K562 (cell line): ENCODE data around the gene CLIC1. TPM values are rescaled to one million over a fixed set of nuclear protein-coding genes. Genes with fewer than 3 reads are reported as not detected.

Experiments used
- ELF2 ChIP-seq: fragments of 250-450 bp; sonication (Bioruptor Pico); IDR thresholded peaks from 2 replicates; pipeline ENCODE4 v1.5.0; 2021; ENCODE audit warnings: mild to moderate bottlenecking
- ETV5 ChIP-seq: sonication (generic); formaldehyde crosslinking; IDR thresholded peaks from 2 replicates; pipeline ENCODE4 v1.4.0; 2020; ENCODE audit warnings: low read depth, mild to moderate bottlenecking, missing genetic modification reagents
- JUN ChIP-seq, 2 experiments: sonication (generic) in 1 of 2; formaldehyde crosslinking in 1 of 2; IDR thresholded peaks; 2 replicates each; pipeline versions ENCODE4 v1.6.1 to v1.8.0; 2012 to 2022; ENCODE audit warnings: borderline replicate concordance in 2 of 2, mild to moderate bottlenecking in 2 of 2, improper control_type of control experiment in 1 of 2, low read depth in 1 of 2, low read length in 1 of 2, missing genetic modification reagents in 1 of 2
- JUND ChIP-seq, 2 experiments: IDR thresholded peaks; 2 replicates in 1 of 2; 3 replicates in 1 of 2; pipeline ENCODE4 v1.6.1; 2011; ENCODE audit warnings: borderline replicate concordance in 2 of 2, low read depth in 2 of 2, low read length in 2 of 2, improper control_type of control experiment in 1 of 2, missing biosample characterization in 1 of 2, missing genetic modification characterization in 1 of 2, missing genetic modification reagents in 1 of 2
- KLF6 ChIP-seq: fragments of 250-450 bp; sonication (Bioruptor Pico); IDR thresholded peaks from 2 replicates; pipeline ENCODE4 v1.4.0; 2020; ENCODE audit warnings: mild to moderate bottlenecking, moderate library complexity, borderline replicate concordance
- NR4A1 ChIP-seq, 2 experiments: fragments of 250-450 bp in 1 of 2; fragments of 450-650 bp in 1 of 2; sonication (Bioruptor Pico) in 1 of 2; IDR thresholded peaks; 2 replicates each; pipeline versions ENCODE4 v1.4.0 to v1.6.1; 2016 to 2020; ENCODE audit warnings: mild to moderate bottlenecking in 2 of 2, missing compliant biosample characterization in 1 of 2, missing genetic modification characterization in 1 of 2, moderate library complexity in 1 of 2
- PCBP1 ChIP-seq: fragments of 200-400 bp; formaldehyde crosslinking; IDR thresholded peaks from 2 replicates; pipeline ENCODE4 v1.6.1; 2018; ENCODE audit warnings: mild to moderate bottlenecking, low read depth, low read length; ENCODE audit not compliant: poor library complexity, severe bottlenecking
- PHF8 ChIP-seq: fragments of 200-600 bp; sonication (generic); IDR thresholded peaks from 2 replicates; pipeline ENCODE4 v1.6.1; 2012; ENCODE audit warnings: mixed run types, mild to moderate bottlenecking, inconsistent platforms, low read length, moderate library complexity, borderline replicate concordance
- POLR2G ChIP-seq: fragments of 200-400 bp; formaldehyde crosslinking; IDR thresholded peaks from 2 replicates; pipeline ENCODE4 v1.6.1; 2017; ENCODE audit warnings: low read depth, mild to moderate bottlenecking, antibody characterized with exemption, low read length, moderate library complexity
- SMARCA5 ChIP-seq: fragments of 450-650 bp; IDR thresholded peaks from 2 replicates; pipeline ENCODE4 v1.6.1; 2016
- SPI1 ChIP-seq: IDR thresholded peaks from 2 replicates; pipeline ENCODE4 v1.6.1; 2011; ENCODE audit warnings: low read depth, low read length, control low read depth, borderline replicate concordance
- TAF15 ChIP-seq: fragments of 200-400 bp; formaldehyde crosslinking; IDR thresholded peaks from 2 replicates; pipeline ENCODE4 v1.6.1; 2017; ENCODE audit warnings: mild to moderate bottlenecking, low read depth, low read length, moderate library complexity
- TAF7 ChIP-seq: fragments of 450-650 bp; IDR thresholded peaks from 2 replicates; pipeline ENCODE4 v1.6.1; 2016; ENCODE audit warnings: missing genetic modification characterization, missing compliant biosample characterization
- TEAD1 ChIP-seq, 2 experiments: fragments of 450-650 bp in 1 of 2; sonication (generic) in 1 of 2; formaldehyde crosslinking; IDR thresholded peaks; 2 replicates each; pipeline versions ENCODE4 v1.4.0 to v1.8.0; 2020 to 2022; ENCODE audit warnings: mild to moderate bottlenecking in 2 of 2, missing genetic modification reagents in 1 of 2
- polyA plus RNA-seq, 8 experiments: library from polyadenylated mRNA; depleted of rRNA in 4 of 8; stranded (reverse) in 5 of 8; unstranded in 3 of 8; fragments of >200 nt; fragmentation: Nextera tagmentation in 2 of 8; fragmentation: Illumina TruSeq in 1 of 8; extraction: Ambion mirVana in 2 of 8; extraction: Trizol in 1 of 8; gene quantifications; 2 replicates each; pipeline versions ENCODE4 v1.2.1 to v1.2.3, GENCODE V29; 2011 to 2014; ENCODE audit warnings: inconsistent platforms in 1 of 8, missing spikeins in 1 of 8
- total RNA-seq, 7 experiments: library from RNA; depleted of rRNA in 6 of 7; stranded (reverse); fragments of >200 nt in 6 of 7; fragmentation: Illumina TruSeq in 2 of 7; extraction: Trizol in 2 of 7; gene quantifications; 2 replicates each; pipeline versions ENCODE4 v1.2.1 to v1.2.3, GENCODE V29; 2011 to 2021; ENCODE audit warnings: low replicate concordance in 1 of 7
- TF ChIP-seq, protein P1 (sequence below): sonication (generic); formaldehyde crosslinking; IDR thresholded peaks from 2 replicates; pipeline ENCODE4 v1.4.0; 2020; ENCODE audit warnings: mild to moderate bottlenecking, missing genetic modification reagents
- TF ChIP-seq, protein P2 (sequence below), 2 experiments: fragments of 450-650 bp in 1 of 2; sonication (generic) in 1 of 2; formaldehyde crosslinking; conservative IDR thresholded peaks; 2 replicates each; pipeline versions ENCODE4 v1.4.0 to v1.8.1; 2020 to 2022; ENCODE audit warnings: mild to moderate bottlenecking in 1 of 2, missing genetic modification reagents in 1 of 2
- TF ChIP-seq, protein P3 (sequence below): fragments of 450-650 bp; conservative IDR thresholded peaks from 2 replicates; pipeline ENCODE4 v1.6.1; 2016; ENCODE audit warnings: missing genetic modification characterization, low read depth, mild to moderate bottlenecking, control low read depth, missing compliant biosample characterization
- TF ChIP-seq, protein P4 (sequence below): fragments of 250-450 bp; sonication (Bioruptor Pico); IDR thresholded peaks from 2 replicates; pipeline ENCODE4 v1.9.0; 2021; ENCODE audit warnings: mild to moderate bottlenecking, inconsistent platforms

CLIC1 gene
- total and polyA plus RNA-seq, 9 of the 15 experiments (the other 6 are each of a cell fraction or from before 2014, with no cell fraction given) = 1,267 to 2,419 (median 1,808) TPM

DNA sequence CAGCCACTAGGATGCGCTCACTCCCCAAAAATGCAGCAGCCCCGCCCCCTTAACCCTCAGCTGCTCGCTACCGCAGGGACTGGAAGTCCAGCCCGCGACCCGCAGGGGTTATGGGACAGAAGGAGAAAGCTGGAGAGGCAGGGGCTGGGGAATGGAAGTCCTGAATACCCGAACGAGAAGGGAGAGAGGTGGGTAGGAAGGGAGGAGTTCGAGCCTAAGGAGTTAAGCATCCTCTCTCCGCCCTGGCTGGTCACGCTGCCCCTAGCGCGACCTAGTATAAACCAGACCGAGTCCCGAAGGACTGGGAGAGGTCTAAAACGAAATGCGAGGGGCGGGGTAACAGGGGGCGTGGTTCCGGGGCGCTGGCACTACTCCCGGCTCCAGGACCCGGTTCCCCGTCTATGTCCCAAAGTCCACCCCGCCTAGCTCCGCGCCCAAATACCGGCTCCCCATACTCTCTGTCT lies 6.8 kb downstream of the CLIC1 start (continued):
- TF ChIP-seq, protein P1, sequence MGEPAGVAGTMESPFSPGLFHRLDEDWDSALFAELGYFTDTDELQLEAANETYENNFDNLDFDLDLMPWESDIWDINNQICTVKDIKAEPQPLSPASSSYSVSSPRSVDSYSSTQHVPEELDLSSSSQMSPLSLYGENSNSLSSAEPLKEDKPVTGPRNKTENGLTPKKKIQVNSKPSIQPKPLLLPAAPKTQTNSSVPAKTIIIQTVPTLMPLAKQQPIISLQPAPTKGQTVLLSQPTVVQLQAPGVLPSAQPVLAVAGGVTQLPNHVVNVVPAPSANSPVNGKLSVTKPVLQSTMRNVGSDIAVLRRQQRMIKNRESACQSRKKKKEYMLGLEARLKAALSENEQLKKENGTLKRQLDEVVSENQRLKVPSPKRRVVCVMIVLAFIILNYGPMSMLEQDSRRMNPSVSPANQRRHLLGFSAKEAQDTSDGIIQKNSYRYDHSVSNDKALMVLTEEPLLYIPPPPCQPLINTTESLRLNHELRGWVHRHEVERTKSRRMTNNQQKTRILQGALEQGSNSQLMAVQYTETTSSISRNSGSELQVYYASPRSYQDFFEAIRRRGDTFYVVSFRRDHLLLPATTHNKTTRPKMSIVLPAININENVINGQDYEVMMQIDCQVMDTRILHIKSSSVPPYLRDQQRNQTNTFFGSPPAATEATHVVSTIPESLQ = peak; percentile 12; the same call in 1 of the 2 replicates
- TF ChIP-seq ETV5 (CRISPR knock-in tag) = peak; percentile 49
- TF ChIP-seq, protein P2, sequence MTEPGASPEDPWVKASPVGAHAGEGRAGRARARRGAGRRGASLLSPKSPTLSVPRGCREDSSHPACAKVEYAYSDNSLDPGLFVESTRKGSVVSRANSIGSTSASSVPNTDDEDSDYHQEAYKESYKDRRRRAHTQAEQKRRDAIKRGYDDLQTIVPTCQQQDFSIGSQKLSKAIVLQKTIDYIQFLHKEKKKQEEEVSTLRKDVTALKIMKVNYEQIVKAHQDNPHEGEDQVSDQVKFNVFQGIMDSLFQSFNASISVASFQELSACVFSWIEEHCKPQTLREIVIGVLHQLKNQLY (CRISPR knock-in tag; conservative IDR thresholded peaks at IDR 0.05) = 0 out of 4 replicates have a peak, but pooled peaks of 1 of the 2 experiments have one; percentile 56
- peak; percentile 48; the same call in 1 of the 2 replicates for TF ChIP-seq PHF8
- TF ChIP-seq NR4A1 (CRISPR knock-in tag; IDR thresholded peaks at IDR 0.05) = no peak; the same call in 1 of the 2 replicates
- TF ChIP-seq NR4A1 (tag; IDR thresholded peaks at IDR 0.05) = 0 out of 2 replicates have a peak, but pooled peaks have one; percentile 48
- peak; percentile 77 for TF ChIP-seq PCBP1
- TF ChIP-seq KLF6 (CRISPR knock-in tag) = peak; percentile 83; the same call in 1 of the 2 replicates
- TF ChIP-seq TEAD1 (CRISPR knock-in tag; IDR thresholded peaks at IDR 0.05) = peak; percentile 85 to 98
- peak; percentile 66 for TF ChIP-seq JUND (IDR thresholded peaks at IDR 0.05; ENCODE audit: borderline replicate concordance, low read depth, low read length)
- TF ChIP-seq JUND (tag; IDR thresholded peaks at IDR 0.05; ENCODE audit: borderline replicate concordance, low read depth, low read length) = peak; percentile 77; the same call in 2 of the 3 replicates
- TF ChIP-seq POLR2G = peak; percentile 30; the same call in 1 of the 2 replicates
- peak; percentile 75 for TF ChIP-seq SMARCA5
- TF ChIP-seq TAF7 (tag) = no peak
- TF ChIP-seq SPI1 = peak; percentile 27; the same call in 1 of the 2 replicates
- TF ChIP-seq, protein P3, sequence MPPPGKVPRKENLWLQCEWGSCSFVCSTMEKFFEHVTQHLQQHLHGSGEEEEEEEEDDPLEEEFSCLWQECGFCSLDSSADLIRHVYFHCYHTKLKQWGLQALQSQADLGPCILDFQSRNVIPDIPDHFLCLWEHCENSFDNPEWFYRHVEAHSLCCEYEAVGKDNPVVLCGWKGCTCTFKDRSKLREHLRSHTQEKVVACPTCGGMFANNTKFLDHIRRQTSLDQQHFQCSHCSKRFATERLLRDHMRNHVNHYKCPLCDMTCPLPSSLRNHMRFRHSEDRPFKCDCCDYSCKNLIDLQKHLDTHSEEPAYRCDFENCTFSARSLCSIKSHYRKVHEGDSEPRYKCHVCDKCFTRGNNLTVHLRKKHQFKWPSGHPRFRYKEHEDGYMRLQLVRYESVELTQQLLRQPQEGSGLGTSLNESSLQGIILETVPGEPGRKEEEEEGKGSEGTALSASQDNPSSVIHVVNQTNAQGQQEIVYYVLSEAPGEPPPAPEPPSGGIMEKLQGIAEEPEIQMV (tag) = 0 out of 2 replicates have a peak, but pooled peaks have one; percentile 8
- peak; percentile 26; the same call in 1 of the 2 replicates for TF ChIP-seq JUN (IDR thresholded peaks at IDR 0.05; ENCODE audit: borderline replicate concordance, low read depth, low read length)
- 0 out of 2 replicates have a peak, but pooled peaks have one; percentile 88 for TF ChIP-seq JUN (CRISPR knock-in tag; IDR thresholded peaks at IDR 0.05; ENCODE audit: borderline replicate concordance)
- 0 out of 2 replicates have a peak, but pooled peaks have one; percentile 9 for TF ChIP-seq TAF15
- TF ChIP-seq, protein P4, sequence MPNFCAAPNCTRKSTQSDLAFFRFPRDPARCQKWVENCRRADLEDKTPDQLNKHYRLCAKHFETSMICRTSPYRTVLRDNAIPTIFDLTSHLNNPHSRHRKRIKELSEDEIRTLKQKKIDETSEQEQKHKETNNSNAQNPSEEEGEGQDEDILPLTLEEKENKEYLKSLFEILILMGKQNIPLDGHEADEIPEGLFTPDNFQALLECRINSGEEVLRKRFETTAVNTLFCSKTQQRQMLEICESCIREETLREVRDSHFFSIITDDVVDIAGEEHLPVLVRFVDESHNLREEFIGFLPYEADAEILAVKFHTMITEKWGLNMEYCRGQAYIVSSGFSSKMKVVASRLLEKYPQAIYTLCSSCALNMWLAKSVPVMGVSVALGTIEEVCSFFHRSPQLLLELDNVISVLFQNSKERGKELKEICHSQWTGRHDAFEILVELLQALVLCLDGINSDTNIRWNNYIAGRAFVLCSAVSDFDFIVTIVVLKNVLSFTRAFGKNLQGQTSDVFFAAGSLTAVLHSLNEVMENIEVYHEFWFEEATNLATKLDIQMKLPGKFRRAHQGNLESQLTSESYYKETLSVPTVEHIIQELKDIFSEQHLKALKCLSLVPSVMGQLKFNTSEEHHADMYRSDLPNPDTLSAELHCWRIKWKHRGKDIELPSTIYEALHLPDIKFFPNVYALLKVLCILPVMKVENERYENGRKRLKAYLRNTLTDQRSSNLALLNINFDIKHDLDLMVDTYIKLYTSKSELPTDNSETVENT (CRISPR knock-in tag) = peak; percentile 58; the same call in 1 of the 2 replicates
- no peak for TF ChIP-seq ELF2 (CRISPR knock-in tag)
